ENCODE results near the gene PLAC8L1. TPM values are rescaled to one million over a fixed set of nuclear protein-coding genes. Genes with fewer than 3 reads are reported as not detected.
"Not testable (repeated sequence)": the region's sequence is repeated elsewhere in the genome, so short reads cannot be mapped to it uniquely, and the experiment has no call there.

PLAC8L1 gene
- total RNA-seq, 1 experiment from 2014 or later = 0.49 TPM

DNA sequence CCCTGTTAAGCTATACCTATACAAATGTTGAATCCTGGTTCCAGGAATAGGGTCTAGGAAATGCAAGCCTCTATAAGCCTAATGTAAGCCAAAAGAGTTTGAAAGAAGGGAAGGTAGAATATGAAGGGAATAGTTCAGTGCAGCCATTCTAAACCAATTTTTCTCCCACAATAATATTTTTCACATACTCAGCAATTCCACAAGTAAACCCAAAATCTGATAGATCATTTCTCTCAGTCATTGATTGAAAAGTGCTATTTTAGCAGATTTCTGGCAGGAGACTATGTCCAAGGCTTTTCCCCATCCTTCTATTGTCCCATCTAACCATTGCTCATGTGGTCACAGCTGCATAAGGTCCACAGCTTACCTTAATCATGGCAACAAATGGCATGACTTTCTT, 20.7 kb upstream of the PLAC8L1 start:
- Histone ChIP-seq H3K4me3 (ENCODE audit: low read depth in 2 of 2, low read length in 2 of 2) (no peak overlapping the region), H3K36me3 (ENCODE audit: control insufficient read depth, insufficient read depth, low read length) (peaks cover 83% of the 10 kb centered on the region), H3K4me1 (ENCODE audit: control insufficient read depth, insufficient read depth, low read length) (no peaks in the 10 kb centered on the region), H3K27me3 (ENCODE audit: control insufficient read depth, insufficient read depth, low read length) (no peaks in the 10 kb centered on the region), H3K27ac (ENCODE audit: low read length) (no peak overlapping the region), H3K9me3 (ENCODE audit: control insufficient read depth, insufficient read depth, low read depth, low read length) (no peaks in the 10 kb centered on the region)
- ChIA-PET CTCF (no interaction called here), POLR2A (no interaction called here)
- intact Hi-C loops (cut with micrococcal nuclease; ENCODE audit: unreplicated experiment) (no loop called here), in situ Hi-C loops (cut with HindIII; ENCODE audit: low pct_unique_long_range_greater_than_20kb, low sequenced_read_pairs) (no loop called here)
- TF ChIP-seq SIN3A (IDR thresholded peaks at IDR 0.05; ENCODE audit: borderline replicate concordance, insufficient read depth, low read depth, low read length) = no peak
- BruUV-seq (replicated peaks) = no TSS peak
- no peak for DNase-seq (ENCODE audit: low read depth, low spot score)
- no peak for ATAC-seq

DNA sequence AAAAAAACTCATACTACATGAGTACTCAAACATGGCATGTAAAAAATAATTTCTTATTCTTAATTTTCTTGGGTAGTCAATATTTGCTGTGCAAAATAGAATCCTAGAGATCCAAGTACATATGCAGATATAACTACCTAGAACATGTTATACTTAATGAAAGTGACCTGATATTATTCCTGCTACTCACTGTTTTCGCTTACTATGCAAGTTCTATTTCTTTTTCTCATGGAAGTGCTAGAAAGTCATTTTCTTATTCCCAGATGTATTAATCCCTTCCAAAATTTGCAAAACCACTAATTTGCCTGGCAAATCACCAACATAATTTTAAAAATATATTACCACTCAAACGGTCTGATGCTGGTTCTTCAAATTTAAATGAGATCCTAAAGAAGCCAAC, 19.2 kb upstream of the PLAC8L1 start:
- BruUV-seq (replicated peaks) = no TSS peak
- Histone ChIP-seq H3K36me3 (ENCODE audit: control insufficient read depth, insufficient read depth, low read length) (peaks cover 83% of the 10 kb centered on the region), H3K27ac (ENCODE audit: low read length) (no peak overlapping the region), H3K27me3 (ENCODE audit: control insufficient read depth, insufficient read depth, low read length) (no peaks in the 10 kb centered on the region), H3K4me3 (ENCODE audit: low read depth in 2 of 2, low read length in 2 of 2) (no peak overlapping the region), H3K9me3 (ENCODE audit: control insufficient read depth, insufficient read depth, low read depth, low read length) (no peaks in the 10 kb centered on the region), H3K4me1 (ENCODE audit: control insufficient read depth, insufficient read depth, low read length) (no peaks in the 10 kb centered on the region)
- DNase-seq (ENCODE audit: low read depth, low spot score) (no peak), ATAC-seq (no peak)
- TF ChIP-seq POLR2AphosphoS5 (IDR thresholded peaks at IDR 0.05; ENCODE audit: low read depth, low read length) = no peak
- TF ChIP-seq, protein P1, sequence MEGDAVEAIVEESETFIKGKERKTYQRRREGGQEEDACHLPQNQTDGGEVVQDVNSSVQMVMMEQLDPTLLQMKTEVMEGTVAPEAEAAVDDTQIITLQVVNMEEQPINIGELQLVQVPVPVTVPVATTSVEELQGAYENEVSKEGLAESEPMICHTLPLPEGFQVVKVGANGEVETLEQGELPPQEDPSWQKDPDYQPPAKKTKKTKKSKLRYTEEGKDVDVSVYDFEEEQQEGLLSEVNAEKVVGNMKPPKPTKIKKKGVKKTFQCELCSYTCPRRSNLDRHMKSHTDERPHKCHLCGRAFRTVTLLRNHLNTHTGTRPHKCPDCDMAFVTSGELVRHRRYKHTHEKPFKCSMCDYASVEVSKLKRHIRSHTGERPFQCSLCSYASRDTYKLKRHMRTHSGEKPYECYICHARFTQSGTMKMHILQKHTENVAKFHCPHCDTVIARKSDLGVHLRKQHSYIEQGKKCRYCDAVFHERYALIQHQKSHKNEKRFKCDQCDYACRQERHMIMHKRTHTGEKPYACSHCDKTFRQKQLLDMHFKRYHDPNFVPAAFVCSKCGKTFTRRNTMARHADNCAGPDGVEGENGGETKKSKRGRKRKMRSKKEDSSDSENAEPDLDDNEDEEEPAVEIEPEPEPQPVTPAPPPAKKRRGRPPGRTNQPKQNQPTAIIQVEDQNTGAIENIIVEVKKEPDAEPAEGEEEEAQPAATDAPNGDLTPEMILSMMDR (IDR thresholded peaks at IDR 0.05) = no peak
- no peak for TF ChIP-seq TCF7L2 (IDR thresholded peaks at IDR 0.05; ENCODE audit: low read depth, low read length)
- TF ChIP-seq, protein P2, sequence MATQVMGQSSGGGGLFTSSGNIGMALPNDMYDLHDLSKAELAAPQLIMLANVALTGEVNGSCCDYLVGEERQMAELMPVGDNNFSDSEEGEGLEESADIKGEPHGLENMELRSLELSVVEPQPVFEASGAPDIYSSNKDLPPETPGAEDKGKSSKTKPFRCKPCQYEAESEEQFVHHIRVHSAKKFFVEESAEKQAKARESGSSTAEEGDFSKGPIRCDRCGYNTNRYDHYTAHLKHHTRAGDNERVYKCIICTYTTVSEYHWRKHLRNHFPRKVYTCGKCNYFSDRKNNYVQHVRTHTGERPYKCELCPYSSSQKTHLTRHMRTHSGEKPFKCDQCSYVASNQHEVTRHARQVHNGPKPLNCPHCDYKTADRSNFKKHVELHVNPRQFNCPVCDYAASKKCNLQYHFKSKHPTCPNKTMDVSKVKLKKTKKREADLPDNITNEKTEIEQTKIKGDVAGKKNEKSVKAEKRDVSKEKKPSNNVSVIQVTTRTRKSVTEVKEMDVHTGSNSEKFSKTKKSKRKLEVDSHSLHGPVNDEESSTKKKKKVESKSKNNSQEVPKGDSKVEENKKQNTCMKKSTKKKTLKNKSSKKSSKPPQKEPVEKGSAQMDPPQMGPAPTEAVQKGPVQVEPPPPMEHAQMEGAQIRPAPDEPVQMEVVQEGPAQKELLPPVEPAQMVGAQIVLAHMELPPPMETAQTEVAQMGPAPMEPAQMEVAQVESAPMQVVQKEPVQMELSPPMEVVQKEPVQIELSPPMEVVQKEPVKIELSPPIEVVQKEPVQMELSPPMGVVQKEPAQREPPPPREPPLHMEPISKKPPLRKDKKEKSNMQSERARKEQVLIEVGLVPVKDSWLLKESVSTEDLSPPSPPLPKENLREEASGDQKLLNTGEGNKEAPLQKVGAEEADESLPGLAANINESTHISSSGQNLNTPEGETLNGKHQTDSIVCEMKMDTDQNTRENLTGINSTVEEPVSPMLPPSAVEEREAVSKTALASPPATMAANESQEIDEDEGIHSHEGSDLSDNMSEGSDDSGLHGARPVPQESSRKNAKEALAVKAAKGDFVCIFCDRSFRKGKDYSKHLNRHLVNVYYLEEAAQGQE (IDR thresholded peaks at IDR 0.05; ENCODE audit: insufficient read depth in 1 of 2, low read depth in 2 of 2, low read length in 1 of 2) = no peak
- TF ChIP-seq SIN3A (IDR thresholded peaks at IDR 0.05; ENCODE audit: borderline replicate concordance, insufficient read depth, low read depth, low read length) = no peak
- ChIA-PET CTCF (no interaction called here), POLR2A (no interaction called here)
- intact Hi-C loops (cut with micrococcal nuclease; ENCODE audit: unreplicated experiment) = no loop called here
- in situ Hi-C loops (cut with HindIII; ENCODE audit: low pct_unique_long_range_greater_than_20kb, low sequenced_read_pairs) = no loop called here

DNA sequence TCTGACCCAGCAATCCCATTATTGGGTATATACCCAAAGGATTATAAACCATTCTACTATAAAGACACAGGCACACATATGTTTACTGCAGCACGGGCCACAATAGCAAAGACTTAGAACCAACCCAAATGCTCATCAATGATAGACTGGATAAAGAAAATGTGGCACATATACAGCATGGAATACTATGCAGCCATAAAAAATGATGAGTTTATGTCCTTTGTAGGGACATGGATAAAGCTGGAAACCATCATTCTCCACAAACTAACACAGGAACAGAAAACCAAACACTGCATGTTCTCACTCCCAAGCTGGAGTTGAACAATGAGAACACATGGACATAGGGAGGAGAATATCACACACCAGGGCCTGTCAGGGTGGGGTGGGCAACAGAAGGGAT, 16.1 kb upstream of the PLAC8L1 start:
- POLR2A ChIA-PET; H3K27me3 ChIP-seq (ENCODE audit: control insufficient read depth, insufficient read depth, low read length); intact Hi-C loops (cut with micrococcal nuclease; ENCODE audit: unreplicated experiment); H3K9me3 ChIP-seq (ENCODE audit: control insufficient read depth, insufficient read depth, low read depth, low read length); H3K4me1 ChIP-seq (ENCODE audit: control insufficient read depth, insufficient read depth, low read length); DNase-seq (ENCODE audit: low read depth, low spot score); CTCF ChIA-PET; in situ Hi-C loops (cut with HindIII; ENCODE audit: low pct_unique_long_range_greater_than_20kb, low sequenced_read_pairs); H3K4me3 ChIP-seq (ENCODE audit: low read depth in 2 of 2, low read length in 2 of 2); H3K27ac ChIP-seq (ENCODE audit: low read length); ATAC-seq; BruUV-seq (replicated peaks): not testable (repeated sequence)
- H3K36me3 ChIP-seq (ENCODE audit: control insufficient read depth, insufficient read depth, low read length) = peaks cover 67% of the 10 kb centered on the region

Data from Panc1 (cell line).